Measurements from ENCODE around the gene IFIT2.
"Not testable (repeated sequence)": the region's sequence is repeated elsewhere in the genome, so short reads cannot be mapped to it uniquely, and the experiment has no call there.

The IFIT2 gene

GRCh38 chr10:89330014-89330413 lies 28.2 kb downstream of the IFIT2 start:
- peaks cover 55% of the 10 kb centered on the region for H3K4me1 ChIP-seq (ENCODE audit: insufficient read depth, low read length)
- not testable (repeated sequence) for H3K27ac ChIP-seq (ENCODE audit: low read depth, low read length); H3K4me3 ChIP-seq (ENCODE audit: low read length); H3K9ac ChIP-seq (ENCODE audit: low read depth, low read length); H3K36me3 ChIP-seq (ENCODE audit: insufficient read depth, low read length); H3K27me3 ChIP-seq (ENCODE audit: insufficient read depth, low read length); H3K9me3 ChIP-seq (ENCODE audit: insufficient read depth, low read depth, low read length)
- 57% methylated on average over 1 of the region's 3 CpGs for WGBS

- no peaks in the 10 kb centered on the region for H3K27me3 ChIP-seq (ENCODE audit: insufficient read depth, low read length)
- H3K4me3 ChIP-seq (ENCODE audit: low read length), result no peak overlapping the region
- no peaks in the 10 kb centered on the region for H3K36me3 ChIP-seq (ENCODE audit: insufficient read depth, low read length)
- no peak overlapping the region for H3K27ac ChIP-seq (ENCODE audit: low read depth, low read length)
- no peak overlapping the region for H3K9ac ChIP-seq (ENCODE audit: low read depth, low read length)
- no peaks in the 10 kb centered on the region for H3K9me3 ChIP-seq (ENCODE audit: insufficient read depth, low read depth, low read length)
- H3K4me1 ChIP-seq (ENCODE audit: insufficient read depth, low read length), result peaks cover 55% of the 10 kb centered on the region
These were observed 28.8 kb downstream of the IFIT2 start for GRCh38 chr10:89330537-89331212.

DNA sequence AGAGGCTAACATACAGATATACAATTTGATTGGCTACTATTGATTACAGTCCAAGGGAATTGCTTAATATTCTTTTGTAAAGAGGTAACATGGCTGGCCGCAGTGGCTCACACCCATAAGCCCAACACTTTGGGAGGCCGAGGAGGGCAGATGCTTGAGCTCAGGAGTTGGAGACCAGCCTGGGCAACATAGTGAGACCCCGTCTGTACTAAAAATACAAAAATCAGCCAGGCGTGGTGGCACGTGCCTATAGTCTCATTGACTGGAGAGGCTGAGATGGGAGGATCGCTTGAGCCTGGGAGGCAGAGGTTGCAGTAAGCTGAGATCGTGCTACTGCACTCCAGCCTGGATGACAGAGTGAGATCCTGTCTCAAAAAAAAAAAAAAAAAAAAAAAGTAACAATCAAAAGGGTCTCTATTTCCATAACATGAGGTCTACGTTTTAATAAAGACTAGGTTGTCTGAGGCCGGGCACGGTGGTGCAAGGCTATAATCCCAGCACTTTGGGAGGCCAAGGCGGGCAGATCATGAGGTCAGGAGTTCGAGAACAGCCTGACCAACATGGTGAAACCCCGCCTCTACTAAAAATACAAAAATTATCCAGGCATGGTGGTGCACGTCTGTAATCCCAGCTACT lies 29.8 kb downstream of the IFIT2 start:
- H3K9me3 ChIP-seq (ENCODE audit: insufficient read depth, low read depth, low read length); H3K36me3 ChIP-seq (ENCODE audit: insufficient read depth, low read length); H3K27me3 ChIP-seq (ENCODE audit: insufficient read depth, low read length); H3K4me3 ChIP-seq (ENCODE audit: low read length); H3K27ac ChIP-seq (ENCODE audit: low read depth, low read length); H3K9ac ChIP-seq (ENCODE audit: low read depth, low read length): not testable (repeated sequence)
- WGBS, result 96% methylated on average over 14 of the region's 14 CpGs
- H3K4me1 ChIP-seq (ENCODE audit: insufficient read depth, low read length), result peaks cover 52% of the 10 kb centered on the region

- Histone ChIP-seq H3K9me3 (ENCODE audit: insufficient read depth, low read depth, low read length) (no peaks in the 10 kb centered on the region), H3K36me3 (ENCODE audit: insufficient read depth, low read length) (no peaks in the 10 kb centered on the region), H3K27me3 (ENCODE audit: insufficient read depth, low read length) (no peaks in the 10 kb centered on the region), H3K4me1 (ENCODE audit: insufficient read depth, low read length) (peaks cover 48% of the 10 kb centered on the region), H3K9ac (ENCODE audit: low read depth, low read length) (no peak overlapping the region), H3K4me3 (ENCODE audit: low read length) (no peak overlapping the region), H3K27ac (ENCODE audit: low read depth, low read length) (peak overlapping the region; percentile 52)
- WGBS, result 82% methylated on average over 5 of the region's 5 CpGs
These were observed 30.3 kb downstream of the IFIT2 start for GRCh38 chr10:89332123-89332633.

DNA sequence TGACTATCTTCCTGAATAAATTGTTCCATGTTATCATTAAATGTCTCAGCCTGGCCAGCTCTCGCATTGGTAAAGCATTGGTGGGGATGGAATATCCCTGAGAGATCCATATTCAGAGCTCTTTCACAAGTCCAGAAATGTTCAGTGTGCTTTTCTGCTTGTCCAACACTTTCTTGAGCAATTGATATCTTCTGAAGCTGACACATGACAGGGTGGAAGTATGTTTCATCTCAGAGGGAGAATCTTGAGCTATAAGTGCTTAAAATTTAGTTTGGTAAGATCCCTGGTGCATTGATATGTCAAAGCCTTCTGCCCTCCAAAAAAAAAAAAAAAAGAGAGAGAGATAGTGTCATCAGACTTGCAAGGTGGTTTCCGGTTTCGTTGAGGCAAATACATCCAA lies 33.4 kb downstream of the IFIT2 start:
- WGBS, result 95% methylated on average over 3 of the region's 3 CpGs
- no peak overlapping the region for H3K27ac ChIP-seq (ENCODE audit: low read depth, low read length)

GRCh38 chr10:89336241-89336640 lies 34.4 kb downstream of the IFIT2 start:
- Histone ChIP-seq H3K4me1 (ENCODE audit: insufficient read depth, low read length) (peaks cover 22% of the 10 kb centered on the region), H3K9ac (ENCODE audit: low read depth, low read length) (no peak overlapping the region), H3K4me3 (ENCODE audit: low read length) (no peak overlapping the region), H3K27me3 (ENCODE audit: insufficient read depth, low read length) (no peaks in the 10 kb centered on the region), H3K36me3 (ENCODE audit: insufficient read depth, low read length) (no peaks in the 10 kb centered on the region), H3K9me3 (ENCODE audit: insufficient read depth, low read depth, low read length) (no peaks in the 10 kb centered on the region), H3K27ac (ENCODE audit: low read depth, low read length) (no peak overlapping the region)
- 98% methylated on average over 3 of the region's 3 CpGs for WGBS

More for the DNA sequence above, 33.4 kb downstream of the IFIT2 start:
- Histone ChIP-seq H3K4me1 (ENCODE audit: insufficient read depth, low read length) (peaks cover 24% of the 10 kb centered on the region), H3K36me3 (ENCODE audit: insufficient read depth, low read length) (no peaks in the 10 kb centered on the region), H3K27me3 (ENCODE audit: insufficient read depth, low read length) (no peaks in the 10 kb centered on the region), H3K4me3 (ENCODE audit: low read length) (no peak overlapping the region), H3K9me3 (ENCODE audit: insufficient read depth, low read depth, low read length) (no peaks in the 10 kb centered on the region), H3K9ac (ENCODE audit: low read depth, low read length) (no peak overlapping the region)

- no peaks in the 10 kb centered on the region for H3K9me3 ChIP-seq (ENCODE audit: insufficient read depth, low read depth, low read length)
- H3K4me1 ChIP-seq (ENCODE audit: insufficient read depth, low read length), result peaks cover 24% of the 10 kb centered on the region
- H3K4me3 ChIP-seq (ENCODE audit: low read length), result no peak overlapping the region
- WGBS, result 89% methylated on average over 5 of the region's 6 CpGs
- no peaks in the 10 kb centered on the region for H3K36me3 ChIP-seq (ENCODE audit: insufficient read depth, low read length)
- H3K27ac ChIP-seq (ENCODE audit: low read depth, low read length), result no peak overlapping the region
- H3K27me3 ChIP-seq (ENCODE audit: insufficient read depth, low read length), result no peaks in the 10 kb centered on the region
- no peak overlapping the region for H3K9ac ChIP-seq (ENCODE audit: low read depth, low read length)
These were observed 35.6 kb downstream of the IFIT2 start for GRCh38 chr10:89337484-89337883.

DNA sequence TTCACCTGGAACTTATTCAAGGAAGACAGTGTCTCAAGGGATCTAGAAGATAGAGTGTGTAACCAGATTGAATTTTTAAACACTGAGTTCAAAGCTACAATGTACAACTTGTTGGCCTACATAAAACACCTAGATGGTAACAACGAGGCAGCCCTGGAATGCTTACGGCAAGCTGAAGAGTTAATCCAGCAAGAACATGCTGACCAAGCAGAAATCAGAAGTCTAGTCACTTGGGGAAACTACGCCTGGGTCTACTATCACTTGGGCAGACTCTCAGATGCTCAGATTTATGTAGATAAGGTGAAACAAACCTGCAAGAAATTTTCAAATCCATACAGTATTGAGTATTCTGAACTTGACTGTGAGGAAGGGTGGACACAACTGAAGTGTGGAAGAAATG lies 36.9 kb downstream of the IFIT2 start:
- no peak overlapping the region for H3K4me3 ChIP-seq (ENCODE audit: low read length)
- H3K9ac ChIP-seq (ENCODE audit: low read depth, low read length), result no peak overlapping the region
- no peak overlapping the region for H3K27ac ChIP-seq (ENCODE audit: low read depth, low read length)
- H3K36me3 ChIP-seq (ENCODE audit: insufficient read depth, low read length), result no peaks in the 10 kb centered on the region
- WGBS, result 94% methylated on average over 3 of the region's 3 CpGs
- no peaks in the 10 kb centered on the region for H3K27me3 ChIP-seq (ENCODE audit: insufficient read depth, low read length)
- H3K9me3 ChIP-seq (ENCODE audit: insufficient read depth, low read depth, low read length), result no peaks in the 10 kb centered on the region
- peaks cover 23% of the 10 kb centered on the region for H3K4me1 ChIP-seq (ENCODE audit: insufficient read depth, low read length)

- Histone ChIP-seq H3K36me3 (ENCODE audit: insufficient read depth, low read length) (no peaks in the 10 kb centered on the region), H3K9ac (ENCODE audit: low read depth, low read length) (no peak overlapping the region), H3K4me1 (ENCODE audit: insufficient read depth, low read length) (peaks cover 22% of the 10 kb centered on the region), H3K27ac (ENCODE audit: low read depth, low read length) (no peak overlapping the region), H3K27me3 (ENCODE audit: insufficient read depth, low read length) (no peaks in the 10 kb centered on the region), H3K4me3 (ENCODE audit: low read length) (no peak overlapping the region), H3K9me3 (ENCODE audit: insufficient read depth, low read depth, low read length) (no peaks in the 10 kb centered on the region)
- WGBS, result 91% methylated on average over 4 of the region's 4 CpGs
These were observed 38.0 kb downstream of the IFIT2 start for GRCh38 chr10:89339875-89340274.

DNA sequence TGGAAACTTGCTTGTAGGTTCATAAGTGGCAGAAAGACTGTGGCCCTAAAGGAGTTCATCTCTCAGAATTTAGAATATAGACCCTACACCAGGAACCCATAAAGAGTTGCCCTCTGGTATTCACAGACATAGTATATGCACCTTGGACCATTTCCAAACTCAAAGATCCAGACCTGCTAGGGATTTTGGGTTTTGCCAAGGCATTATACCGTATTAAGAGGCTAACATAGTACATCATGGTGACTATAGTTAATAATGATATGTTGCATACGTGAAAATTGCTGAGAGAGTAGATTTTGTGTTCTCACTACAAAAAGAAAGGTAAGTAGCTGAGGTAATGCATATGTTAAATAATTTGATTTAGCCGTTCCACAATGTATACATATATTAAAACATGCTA lies 39.8 kb downstream of the IFIT2 start:
- no peaks in the 10 kb centered on the region for H3K36me3 ChIP-seq (ENCODE audit: insufficient read depth, low read length)
- H3K9ac ChIP-seq (ENCODE audit: low read depth, low read length), result no peak overlapping the region
- H3K27ac ChIP-seq (ENCODE audit: low read depth, low read length), result no peak overlapping the region
- no peak overlapping the region for H3K4me3 ChIP-seq (ENCODE audit: low read length)
- peaks cover 35% of the 10 kb centered on the region for H3K4me1 ChIP-seq (ENCODE audit: insufficient read depth, low read length)
- 100% methylated on average over 2 of the region's 3 CpGs for WGBS
- no peaks in the 10 kb centered on the region for H3K27me3 ChIP-seq (ENCODE audit: insufficient read depth, low read length)
- H3K9me3 ChIP-seq (ENCODE audit: insufficient read depth, low read depth, low read length), result no peaks in the 10 kb centered on the region

DNA sequence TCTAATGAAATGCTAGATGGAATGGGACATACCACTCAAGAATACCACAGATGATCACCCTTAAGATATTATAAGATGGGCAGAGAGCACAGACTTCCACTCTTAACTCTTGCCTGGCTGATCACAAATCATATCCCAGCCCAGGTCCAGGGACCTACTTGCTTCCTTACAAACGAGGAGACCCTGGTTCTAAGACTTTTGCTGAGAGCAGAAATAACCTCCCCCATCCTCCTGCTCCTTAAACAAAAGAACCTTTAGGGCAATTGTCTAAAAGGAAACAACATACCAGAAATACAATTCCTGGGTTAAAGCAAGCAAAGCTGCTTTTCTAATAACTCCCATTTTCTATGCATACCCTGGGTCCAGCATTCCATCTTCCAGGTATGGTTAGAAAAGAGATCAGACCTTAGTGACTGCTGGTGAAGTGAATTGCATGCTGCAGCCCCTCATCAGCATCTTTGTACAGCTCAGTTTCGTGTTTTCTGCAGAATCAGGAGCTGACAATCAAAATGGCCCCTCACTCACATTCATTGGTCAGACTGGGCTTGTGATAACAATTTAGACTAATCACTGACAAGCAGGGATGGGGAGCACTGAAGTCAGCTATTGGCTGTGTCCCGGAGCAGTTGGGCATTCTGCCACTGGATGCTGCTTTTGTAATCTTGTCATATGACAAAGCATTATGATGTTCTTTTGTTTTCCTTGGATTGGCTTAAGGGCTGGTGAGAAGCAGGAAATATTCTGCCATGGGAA lies 40.5 kb downstream of the IFIT2 start:
- WGBS, result 87% methylated on average over 3 of the region's 3 CpGs
- Histone ChIP-seq H3K4me1 (ENCODE audit: insufficient read depth, low read length) (peaks cover 41% of the 10 kb centered on the region), H3K9me3 (ENCODE audit: insufficient read depth, low read depth, low read length) (no peaks in the 10 kb centered on the region), H3K4me3 (ENCODE audit: low read length) (no peak overlapping the region), H3K9ac (ENCODE audit: low read depth, low read length) (no peak overlapping the region), H3K27me3 (ENCODE audit: insufficient read depth, low read length) (no peaks in the 10 kb centered on the region), H3K27ac (ENCODE audit: low read depth, low read length) (no peak overlapping the region), H3K36me3 (ENCODE audit: insufficient read depth, low read length) (no peaks in the 10 kb centered on the region)

Measured in HUES64 (cell line).